Heart left ventricle (tissue), 13 donors: ENCODE results near the gene DPP10.

ENCODE experiments used
- CTCF ChIP-seq, 12 donors: fragments of 200-600 bp; sonication (generic) in 4 of 12; IDR thresholded peaks; one replicate each; pipeline versions ENCODE4 v1.5.0 to v1.8.0; 2018 to 2022; ENCODE audit warnings: antibody characterized with exemption in 12 of 12, mild to moderate bottlenecking in 5 of 12
- POLR2A ChIP-seq, 2 donors: fragments of 450-650 bp; IDR thresholded peaks; one replicate each; pipeline ENCODE4 v1.6.1; 2017; ENCODE audit warnings: antibody characterized with exemption in 2 of 2, mild to moderate bottlenecking in 2 of 2, moderate library complexity in 2 of 2
- donor health status: ischemic (EF 13 %, LVEDD 7.1; RV severe dilation, severe dysfunction).
- donor health status: DM: no; HTN: yes; CAD: no.
- donor health status: DM: no; HTN: no; CAD: no.
- donor health status: ischemic (EF 25% LVEDD 6.9; RV normal size, moderate dysfunction).
- donor health status: ischemic (EF 25% LVEDD 5.7; RV mildly dilated, moderate dysfunction).
- donor health status: ischemic (EF 35%, LVEDD 5.7; RV mildly dilated, moderate dysfunction).
- donor health status: nonischemic (EF 11% LVEDD 7.7; RV severe dilation, severe dysfunction).
- donor health status: DM: yes; HTN: yes; CAD: no.
- donor health status: PGD.
- donor health status: ischemic (EF 29% LVEDD 5.4; RV normal size, mild dysfunction).
- donor health status: nonischemic (EF 23%, LVEDD 6.1; RV moderate dilation, normal function).

- TF ChIP-seq CTCF (IDR thresholded peaks at IDR 0.05) (no peak), POLR2A (IDR thresholded peaks at IDR 0.05) (no peak)
Measured at GRCh38 chr2:114405247-114406116, 37.0 kb upstream of the DPP10 start.
